Measurements from ENCODE around the gene NINJ2. TPM values are rescaled to one million over a fixed set of nuclear protein-coding genes. Genes with fewer than 3 reads are reported as not detected.

NINJ2 gene
- total and polyA plus RNA-seq, 10 of the 15 experiments (the other 5 are each of a cell fraction or from before 2014, with no cell fraction given) = 8.9 to 51.6 (median 21.3) TPM

GRCh38 chr12:692274-692673 lies 29.0 kb upstream of the NINJ2 start:
- Histone ChIP-seq H3K27me3 (replicated peaks in 1 of 2; ENCODE audit: control insufficient read depth in 2 of 2, insufficient read depth in 2 of 2, low read length in 1 of 2) (no peaks in the 10 kb centered on the region), H3K27ac (ENCODE audit: control insufficient read depth, insufficient read depth) (peak overlapping the region; percentile 9; the same call in 1 of the 2 replicates), H3K4me1 (ENCODE audit: control insufficient read depth, insufficient read depth, low read length) (peaks cover 4% of the 10 kb centered on the region), H3K4me2 (ENCODE audit: control insufficient read depth, insufficient read depth) (no peak overlapping the region), H3K4me3 (no peak overlapping the region), H2AFZ (ENCODE audit: control insufficient read depth, low read depth, low read length) (peak overlapping the region; percentile 11; the same call in 1 of the 2 replicates), H3K79me2 (ENCODE audit: control insufficient read depth, insufficient read depth, low read length) (no peaks in the 10 kb centered on the region), H3K9me3 (replicated peaks; ENCODE audit: control insufficient read depth, insufficient read depth, low read length) (peaks cover 3% of the 10 kb centered on the region; the same call in 2 of the 3 replicates), H4K20me1 (ENCODE audit: control insufficient read depth, insufficient read depth) (no peaks in the 10 kb centered on the region), H3K9ac (ENCODE audit: control insufficient read depth, insufficient read depth, low read length) (no peak overlapping the region), H3K36me3 (ENCODE audit: control insufficient read depth in 2 of 2, insufficient read depth in 2 of 2, low read length in 1 of 2) (no peaks in the 10 kb centered on the region)
- TF ChIP-seq E2F4 (IDR thresholded peaks at IDR 0.05; ENCODE audit: low read depth, low read length) = no peak
- TF ChIP-seq PAX8 (IDR thresholded peaks at IDR 0.05) = no peak
- TF ChIP-seq FOXK2 (IDR thresholded peaks at IDR 0.05) = no peak
- TF ChIP-seq EED (IDR thresholded peaks at IDR 0.05; ENCODE audit: low read depth) = no peak
- 0 out of 2 replicates have a peak, but pooled peaks have one; percentile 21 for TF ChIP-seq MEF2A (IDR thresholded peaks at IDR 0.05; ENCODE audit: insufficient read depth, low read depth, low read length)
- TF ChIP-seq RUNX3 (IDR thresholded peaks at IDR 0.05; ENCODE audit: low read length) = peak; percentile 60
- TF ChIP-seq FOS (IDR thresholded peaks at IDR 0.05; ENCODE audit: borderline replicate concordance, extremely low read depth, insufficient read length) = no peak
- no peak for TF ChIP-seq TAF1 (IDR thresholded peaks at IDR 0.05; ENCODE audit: borderline replicate concordance, low read depth, low read length)
- 0 out of 2 replicates have a peak, but pooled peaks have one; percentile 12 for TF ChIP-seq RAD21 (IDR thresholded peaks at IDR 0.05; ENCODE audit: insufficient read depth, low read depth, low read length)
- peak; percentile 18; the same call in 1 of the 2 replicates for TF ChIP-seq JUNB (IDR thresholded peaks at IDR 0.05)
- peak; percentile 34; the same call in 1 of the 2 replicates for TF ChIP-seq FOXM1 (IDR thresholded peaks at IDR 0.05; ENCODE audit: low read depth, low read length)
- WGBS (ENCODE audit: insufficient coverage, insufficient replicate concordance, low lambda C conversion rate, missing lambda C conversion rate) = 0% methylated on average over 2 of the region's 2 CpGs
- intact Hi-C loops (cut with micrococcal nuclease; ENCODE audit: unreplicated experiment) = no loop called here
- DNase-seq (ENCODE audit: low read depth, low spot score) (no peak), ATAC-seq (peak; percentile 73), FAIRE-seq (no peak)
- ChIA-PET POLR2A (interaction anchor here (0.7 to 0.9 kb wide), 2 partner anchors 15 to 22 kb away, joined by 3 to 5 read pairs; no protein-coding TSS in a partner anchor), RAD21 (ENCODE audit: unreplicated experiment) (interaction anchor here (0.8 to 1.9 kb wide), 5 partner anchors 11 to 59 kb away, joined by 3 to 6 read pairs (median 3); no protein-coding TSS in a partner anchor), CTCF (no interaction called here), SMC1A (ENCODE audit: uncharacterized antibody, unreplicated experiment) (interaction anchor here (0.5 to 1.5 kb wide), 9 partner anchors 13 to 348 kb away, joined by 3 to 8 read pairs (median 4); no protein-coding TSS in a partner anchor)
- BruUV-seq (replicated peaks) = no TSS peak
- in situ Hi-C loops (cut with MboI) = no loop called here

Data from GM12878 (cell line).